HFF-Myc (cell line): Measurements from ENCODE around the gene CAMTA1.

Experiments used
- DNase-seq: peaks from one replicate; pipeline ENCODE4 v3.0.0-alpha.2; 2011; ENCODE audit warnings: low read depth; ENCODE audit errors: extremely low read depth
- H3K4me3 ChIP-seq: replicated peaks from 2 replicates; pipeline ENCODE4 v1.5.1; 2011; ENCODE audit warnings: low read depth, mild to moderate bottlenecking, control low read depth, low read length
- CTCF ChIP-seq: IDR thresholded peaks from 2 replicates; pipeline ENCODE4 v1.5.1; 2012; ENCODE audit warnings: mild to moderate bottlenecking, low read depth, low read length, control low read depth; ENCODE audit errors: missing control alignments

Gene CAMTA1

GRCh38 chr1:7640920-7641585, 855.8 kb downstream of the CAMTA1 start:
- H3K4me3 ChIP-seq: no peak overlapping the region
- no peak for DNase-seq
- TF ChIP-seq CTCF: no peak

DNA sequence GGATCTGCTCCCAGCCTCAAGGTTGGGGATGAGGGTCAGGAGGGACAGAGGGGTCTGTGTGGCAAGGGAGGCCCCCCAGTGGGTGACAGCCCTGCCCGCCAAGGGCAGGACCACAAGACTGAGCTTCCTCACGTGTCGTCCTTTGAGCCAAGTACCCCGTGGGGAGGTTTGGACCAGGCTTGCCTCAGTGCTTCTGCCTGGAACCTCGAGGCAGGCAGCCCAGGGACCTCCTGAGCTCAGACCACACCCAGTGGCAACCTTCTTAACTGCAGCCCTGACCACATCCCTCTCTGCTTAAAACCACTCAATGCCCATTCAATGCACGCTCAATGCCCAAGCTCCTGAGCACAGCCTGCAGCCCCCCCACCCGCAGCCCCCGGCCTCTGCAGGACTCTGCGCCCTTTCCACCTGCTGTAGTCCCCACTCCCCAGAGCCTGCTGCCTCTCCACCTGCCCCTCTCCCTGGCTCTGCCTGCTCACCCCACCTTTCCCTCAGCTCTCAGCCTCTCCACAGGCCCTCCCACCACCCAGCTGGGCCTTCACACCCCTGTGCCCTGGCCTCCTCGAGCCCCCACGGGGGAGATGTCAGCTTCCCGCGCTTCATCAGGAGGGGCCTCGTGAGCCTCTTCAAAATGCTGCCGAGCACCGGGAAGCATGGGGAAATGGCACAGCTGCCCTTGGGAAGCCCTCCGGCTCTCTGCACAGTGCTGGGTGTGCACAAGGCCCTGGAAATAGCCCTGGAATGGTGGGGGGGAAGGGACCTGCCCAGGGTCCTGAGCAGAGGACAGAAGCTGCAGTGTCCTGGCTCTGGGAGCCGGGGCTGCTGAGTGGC, 856.5 kb downstream of the CAMTA1 start:
- no peak for DNase-seq
- no peak for TF ChIP-seq CTCF
- H3K4me3 ChIP-seq: no peak overlapping the region

- no peak for DNase-seq
- no peak for TF ChIP-seq CTCF
These were observed 857.1 kb downstream of the CAMTA1 start for GRCh38 chr1:7642418-7642704.

DNA sequence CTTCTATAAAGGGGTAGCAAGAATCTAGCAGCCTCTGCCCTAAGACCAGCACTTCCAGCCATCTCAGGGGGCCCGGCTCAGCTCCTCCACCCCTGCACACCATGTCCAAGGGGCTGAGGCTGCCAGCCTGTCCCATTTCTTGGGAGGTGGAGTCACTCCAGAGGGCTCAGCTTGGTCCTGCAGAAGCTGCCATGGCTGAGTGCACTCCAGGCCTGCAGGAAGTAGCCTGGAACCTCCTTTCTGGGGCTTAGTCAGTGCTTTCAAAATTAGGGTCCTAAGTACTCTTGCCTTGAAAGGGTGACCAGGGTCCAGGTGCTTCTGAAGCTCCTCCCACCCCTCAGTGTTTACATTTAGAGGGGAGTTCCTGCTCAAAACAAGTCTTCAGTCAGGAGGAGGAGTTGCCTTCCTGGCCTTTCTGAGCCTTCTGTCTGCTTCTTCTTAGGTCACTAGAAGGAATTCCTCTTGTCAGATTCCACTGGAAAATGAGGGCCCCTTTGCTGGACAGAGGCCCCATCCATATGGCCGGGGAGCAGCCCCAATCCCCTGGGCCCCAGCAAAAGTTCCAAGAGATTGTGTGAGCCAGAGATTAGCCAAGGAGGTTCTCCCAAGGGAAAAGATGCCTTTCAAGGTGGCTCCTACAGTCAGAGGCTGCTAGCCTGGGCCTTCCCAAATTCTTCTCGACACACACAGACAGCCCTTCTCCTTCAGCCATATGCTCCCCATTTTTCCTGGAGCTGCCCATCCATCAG, 857.7 kb downstream of the CAMTA1 start:
- no peak for TF ChIP-seq CTCF
- no peak for DNase-seq
- H3K4me3 ChIP-seq: no peak overlapping the region

More at GRCh38 chr1:7642418-7642704, 857.1 kb downstream of the CAMTA1 start:
- no peak overlapping the region for H3K4me3 ChIP-seq

- TF ChIP-seq CTCF: no peak
- DNase-seq: no peak
- H3K4me3 ChIP-seq: no peak overlapping the region
These were observed 858.3 kb downstream of the CAMTA1 start for GRCh38 chr1:7643530-7643929.

GRCh38 chr1:7644086-7644485, 858.8 kb downstream of the CAMTA1 start:
- no peak for TF ChIP-seq CTCF
- no peak for DNase-seq

More at GRCh38 chr1:7644086-7644485, 858.8 kb downstream of the CAMTA1 start:
- no peak overlapping the region for H3K4me3 ChIP-seq
